Sigmoid colon (tissue), 7 donors: ENCODE data around the gene TAX1BP1. TPM values are rescaled to one million over a fixed set of nuclear protein-coding genes. Genes with fewer than 3 reads are reported as not detected.
"Not testable (repeated sequence)": the region's sequence is repeated elsewhere in the genome, so short reads cannot be mapped to it uniquely, and the experiment has no call there.

Source experiments
- DNase-seq: peaks from one replicate; pipeline ENCODE4 v3.0.0-alpha.2; 2019
- H3K27ac ChIP-seq, 4 donors: fragments of 200-600 bp; sonication (generic); one replicate each; pipeline ENCODE4 v1.5.1; 2016 to 2019; ENCODE audit warnings: mild to moderate bottlenecking in 1 of 4
- H3K27me3 ChIP-seq, 3 donors: fragments of 200-600 bp; sonication (generic); one replicate each; pipeline ENCODE4 v1.5.1; 2019; ENCODE audit warnings: mild to moderate bottlenecking in 1 of 3
- H3K36me3 ChIP-seq, 4 donors: fragments of 200-600 bp; sonication (generic); one replicate each; pipeline ENCODE4 v1.5.1; 2016 to 2019
- H3K4me1 ChIP-seq, 4 donors: fragments of 200-600 bp; sonication (generic); one replicate each; pipeline ENCODE4 v1.5.1; 2017 to 2019
- H3K4me3 ChIP-seq, 4 donors: fragments of 200-600 bp; sonication (generic); one replicate each; pipeline ENCODE4 v1.5.1; 2017 to 2019; ENCODE audit warnings: mild to moderate bottlenecking in 2 of 4, moderate library complexity in 1 of 4
- H3K9me3 ChIP-seq, 4 donors: fragments of 200-600 bp in 3 of 4; sonication (generic) in 3 of 4; one replicate each; pipeline versions ENCODE4 v1.5.1 to v1.6.1; 2013 to 2019
- EP300 ChIP-seq, 4 donors: sonication (generic); formaldehyde crosslinking; IDR thresholded peaks; one replicate each; pipeline ENCODE4 v1.6.1; 2017; ENCODE audit warnings: antibody characterized with exemption in 4 of 4
- POLR2A ChIP-seq, 2 donors: fragments of 450-650 bp; IDR thresholded peaks; one replicate each; pipeline ENCODE4 v1.6.1; 2016; ENCODE audit warnings: antibody characterized with exemption in 2 of 2, mild to moderate bottlenecking in 2 of 2, moderate library complexity in 2 of 2
- POLR2AphosphoS5 ChIP-seq, 4 donors: sonication (generic); formaldehyde crosslinking; IDR thresholded peaks; one replicate each; pipeline ENCODE4 v1.6.1; 2017; ENCODE audit warnings: antibody characterized with exemption in 4 of 4
- WGBS, 2 donors: extraction: QIAGEN DNeasy Blood & Tissue Kit; methylation state at CpG; one replicate each; pipeline ENCODE4 v1.1.7; 2013; 5-methylcytosine and 5-hydroxymethylcytosine counted together
- intact Hi-C: fragments of 100-400 bp; cut with DNase I; formaldehyde crosslinking; loops from one replicate; pipeline ENCODE4 v1.15.1; 2023
- polyA plus RNA-seq, 3 donors: library from polyadenylated mRNA; stranded (reverse); fragments of 200-250 nt; gene quantifications; one replicate each; pipeline ENCODE4 v1.2.3, GENCODE V29; 2013
- total RNA-seq, 4 donors: library from RNA; depleted of rRNA; stranded (reverse); fragments of >200 nt; gene quantifications; one replicate each; pipeline ENCODE4 v1.1.0, GENCODE V29; 2016
- TF ChIP-seq, protein P1 (sequence below), 4 experiments: fragments of 450-650 bp in 3 of 4; fragments of 200-600 bp in 1 of 4; IDR thresholded peaks; one replicate each; pipeline ENCODE4 v1.5.1; 2016 to 2019; ENCODE audit warnings: antibody characterized with exemption in 4 of 4, mild to moderate bottlenecking in 3 of 4, moderate library complexity in 2 of 4
- donor health status: healthy with polysubstance abuse.
- donor health status: Bipolar disorder and iron deficiency.
- donor health status: healthy.

The TAX1BP1 gene
- total and polyA plus RNA-seq, 7 donors, result 72.7 to 170 (median 111) TPM

DNA sequence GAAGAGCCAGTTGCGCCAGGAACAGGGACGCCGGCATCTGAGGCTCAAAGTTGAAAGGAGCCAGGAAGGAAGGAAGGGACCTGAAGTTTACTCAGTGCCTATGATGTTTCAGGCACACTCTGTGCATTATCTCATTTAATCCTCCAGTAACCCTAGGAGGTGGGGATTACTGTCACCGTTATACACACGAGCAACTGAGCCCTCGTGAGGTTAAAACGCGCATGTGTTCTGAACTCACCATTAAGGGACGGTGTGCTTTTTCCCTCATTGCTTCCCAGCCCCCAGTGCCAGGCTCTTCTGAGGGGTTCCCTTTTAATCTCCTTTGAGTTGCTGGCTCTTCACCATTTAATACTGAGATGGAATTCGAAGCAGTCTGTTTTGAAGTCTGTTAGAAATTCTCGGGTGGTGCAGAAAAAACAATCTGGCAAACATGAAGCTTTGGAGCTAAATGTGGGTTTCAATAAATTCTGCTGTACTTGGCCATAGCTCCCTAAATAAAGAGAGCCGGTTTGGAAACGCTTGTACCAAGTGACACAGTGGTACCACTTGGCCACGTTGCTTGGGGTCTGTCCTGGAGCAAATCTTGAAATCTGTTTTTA, 102.2 kb downstream of the TAX1BP1 start:
- peaks cover 0 to 21% (median 19%) of the 10 kb centered on the region in 4 donors for H3K4me1 ChIP-seq
- H3K27me3 ChIP-seq, result no peaks in the 10 kb centered on the region
- no peak for DNase-seq
- TF ChIP-seq POLR2AphosphoS5 (IDR thresholded peaks at IDR 0.05) (peak in 1 of 4 donors; percentile 14), POLR2A (IDR thresholded peaks at IDR 0.05) (no peak)
- WGBS, 2 donors, result 82 to 88% methylated on average over 14 of the region's 14 CpGs
- intact Hi-C loops, result no loop called here
- H3K9me3 ChIP-seq, result no peaks in the 10 kb centered on the region
- H3K27ac ChIP-seq, result no peak overlapping the region
- peaks cover 0 to 14% (median 2%) of the 10 kb centered on the region in 4 donors for H3K36me3 ChIP-seq
- no peak overlapping the region for H3K4me3 ChIP-seq

- Histone ChIP-seq H3K4me3 (no peak overlapping the region), H3K4me1 (peaks cover 0 to 21% (median 19%) of the 10 kb centered on the region in 4 donors), H3K36me3 (peaks cover 0 to 14% (median 2%) of the 10 kb centered on the region in 4 donors), H3K27me3 (no peaks in the 10 kb centered on the region), H3K27ac (no peak overlapping the region), H3K9me3 (no peaks in the 10 kb centered on the region)
- no peak for DNase-seq
- TF ChIP-seq POLR2AphosphoS5 (IDR thresholded peaks at IDR 0.05) (no peak), EP300 (IDR thresholded peaks at IDR 0.05) (no peak), POLR2A (IDR thresholded peaks at IDR 0.05) (no peak)
- TF ChIP-seq, protein P1, sequence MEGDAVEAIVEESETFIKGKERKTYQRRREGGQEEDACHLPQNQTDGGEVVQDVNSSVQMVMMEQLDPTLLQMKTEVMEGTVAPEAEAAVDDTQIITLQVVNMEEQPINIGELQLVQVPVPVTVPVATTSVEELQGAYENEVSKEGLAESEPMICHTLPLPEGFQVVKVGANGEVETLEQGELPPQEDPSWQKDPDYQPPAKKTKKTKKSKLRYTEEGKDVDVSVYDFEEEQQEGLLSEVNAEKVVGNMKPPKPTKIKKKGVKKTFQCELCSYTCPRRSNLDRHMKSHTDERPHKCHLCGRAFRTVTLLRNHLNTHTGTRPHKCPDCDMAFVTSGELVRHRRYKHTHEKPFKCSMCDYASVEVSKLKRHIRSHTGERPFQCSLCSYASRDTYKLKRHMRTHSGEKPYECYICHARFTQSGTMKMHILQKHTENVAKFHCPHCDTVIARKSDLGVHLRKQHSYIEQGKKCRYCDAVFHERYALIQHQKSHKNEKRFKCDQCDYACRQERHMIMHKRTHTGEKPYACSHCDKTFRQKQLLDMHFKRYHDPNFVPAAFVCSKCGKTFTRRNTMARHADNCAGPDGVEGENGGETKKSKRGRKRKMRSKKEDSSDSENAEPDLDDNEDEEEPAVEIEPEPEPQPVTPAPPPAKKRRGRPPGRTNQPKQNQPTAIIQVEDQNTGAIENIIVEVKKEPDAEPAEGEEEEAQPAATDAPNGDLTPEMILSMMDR (IDR thresholded peaks at IDR 0.05), result no peak
- intact Hi-C loops, result no loop called here
- WGBS, 2 donors, result 87 to 92% methylated on average over 9 of the region's 9 CpGs
Observed at GRCh38 chr7:27842851-27843250, 102.9 kb downstream of the TAX1BP1 start.

DNA sequence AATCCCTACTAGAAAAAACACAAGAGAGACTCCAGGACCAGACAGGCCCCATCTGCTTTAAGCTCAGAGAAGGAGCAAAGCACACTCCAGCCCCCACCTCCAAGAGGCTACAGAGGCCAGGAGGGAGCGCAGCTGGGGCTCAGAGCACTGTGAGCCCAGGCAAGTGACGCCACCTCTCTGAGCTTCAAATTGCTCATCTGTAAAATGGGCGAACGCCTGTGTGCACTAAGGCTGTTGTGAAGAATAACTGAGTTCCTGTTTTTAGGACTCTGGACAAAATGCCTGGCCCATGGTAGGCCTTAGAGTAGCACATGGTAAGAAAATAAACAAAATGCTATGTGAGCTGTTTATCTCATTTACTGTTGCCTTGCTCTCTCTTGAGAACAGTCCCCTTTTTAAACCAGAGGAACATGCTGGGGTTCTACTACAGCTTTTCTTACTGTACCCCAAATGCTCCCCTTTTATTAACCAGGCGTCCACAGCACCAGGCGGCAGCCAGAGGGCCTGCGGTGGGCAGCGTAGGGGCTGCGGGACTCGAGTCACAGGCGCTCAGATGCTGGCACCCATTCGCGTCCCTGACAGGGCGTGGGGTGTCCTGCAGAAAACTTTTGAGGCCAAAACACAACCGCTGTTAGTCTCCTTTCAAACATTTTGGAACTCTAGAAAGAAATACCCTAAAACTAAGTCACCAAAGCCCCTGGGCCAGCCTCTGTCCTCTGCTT, 103.8 kb downstream of the TAX1BP1 start:
- H3K36me3 ChIP-seq, result peaks cover 0 to 14% (median 2%) of the 10 kb centered on the region in 4 donors
- no peak overlapping the region for H3K27ac ChIP-seq
- intact Hi-C loops, result no loop called here
- TF ChIP-seq POLR2A (IDR thresholded peaks at IDR 0.05), result no peak
- TF ChIP-seq, protein P1 (IDR thresholded peaks at IDR 0.05), result no peak
- no peak for TF ChIP-seq POLR2AphosphoS5 (IDR thresholded peaks at IDR 0.05)
- TF ChIP-seq EP300 (IDR thresholded peaks at IDR 0.05), result no peak
- 95 to 96% methylated on average over 15 of the region's 15 CpGs for WGBS, 2 donors
- no peaks in the 10 kb centered on the region for H3K9me3 ChIP-seq
- H3K27me3 ChIP-seq, result no peaks in the 10 kb centered on the region
- H3K4me1 ChIP-seq, result peaks cover 0 to 21% (median 19%) of the 10 kb centered on the region in 4 donors
- DNase-seq, result no peak
- H3K4me3 ChIP-seq, result no peak overlapping the region

DNA sequence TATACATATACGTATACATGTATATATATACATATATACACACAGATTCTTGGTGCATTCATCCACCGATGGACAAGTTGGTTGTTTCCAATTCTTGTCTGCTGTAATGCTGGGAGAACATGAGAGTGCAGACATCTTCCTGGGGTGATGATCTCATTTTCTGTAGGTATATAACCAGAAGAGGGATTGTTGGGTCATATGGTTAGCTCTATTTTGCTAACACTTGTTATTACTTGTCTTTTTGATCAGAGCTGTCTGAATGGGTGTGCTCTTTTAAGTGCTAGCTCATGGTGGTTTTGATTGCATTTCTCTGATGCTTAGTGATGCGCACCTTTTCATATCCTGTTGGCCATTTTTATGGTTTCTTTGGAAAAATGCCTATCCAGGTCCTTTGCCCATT, 106.4 kb downstream of the TAX1BP1 start:
- no peaks in the 10 kb centered on the region for H3K27me3 ChIP-seq
- TF ChIP-seq POLR2AphosphoS5 (IDR thresholded peaks at IDR 0.05), result no peak
- TF ChIP-seq, protein P1 (IDR thresholded peaks at IDR 0.05), result no peak
- no peak for TF ChIP-seq EP300 (IDR thresholded peaks at IDR 0.05)
- TF ChIP-seq POLR2A (IDR thresholded peaks at IDR 0.05), result no peak
- no peak for DNase-seq
- no peak overlapping the region for H3K27ac ChIP-seq
- H3K9me3 ChIP-seq, result no peaks in the 10 kb centered on the region
- intact Hi-C loops, result no loop called here
- H3K36me3 ChIP-seq, result no peaks in the 10 kb centered on the region
- peaks cover 0 to 21% (median 19%) of the 10 kb centered on the region in 4 donors for H3K4me1 ChIP-seq
- no peak overlapping the region for H3K4me3 ChIP-seq
- WGBS, 2 donors, result 98 to 99% methylated on average over 3 of the region's 3 CpGs

DNA sequence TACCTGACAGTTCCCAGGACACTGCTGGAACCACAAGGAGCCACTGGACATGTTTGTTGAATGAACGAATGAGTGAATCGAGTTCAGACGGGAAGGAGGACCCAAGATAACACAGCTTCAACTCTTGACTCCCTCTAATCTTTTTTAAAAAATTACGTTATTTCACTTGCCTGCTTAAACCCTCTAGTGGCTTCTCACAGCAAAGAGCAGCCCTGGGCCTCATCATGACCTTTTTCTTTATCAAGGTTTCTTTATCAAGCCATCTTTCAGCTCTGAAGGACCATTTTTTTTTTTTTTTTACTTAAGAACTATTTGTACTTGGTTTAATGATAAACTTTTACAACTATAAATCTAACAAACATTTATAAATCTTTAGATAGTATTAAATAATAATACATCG, 110.6 kb downstream of the TAX1BP1 start:
- Histone ChIP-seq H3K27me3 (no peaks in the 10 kb centered on the region), H3K4me3 (no peak overlapping the region), H3K4me1 (no peaks in the 10 kb centered on the region), H3K27ac (no peak overlapping the region), H3K9me3 (no peaks in the 10 kb centered on the region), H3K36me3 (no peaks in the 10 kb centered on the region)
- intact Hi-C loops, result no loop called here
- 79 to 95% methylated on average over 5 of the region's 5 CpGs for WGBS, 2 donors
- TF ChIP-seq POLR2AphosphoS5 (IDR thresholded peaks at IDR 0.05) (no peak), EP300 (IDR thresholded peaks at IDR 0.05) (no peak), POLR2A (IDR thresholded peaks at IDR 0.05) (no peak)
- TF ChIP-seq, protein P1 (IDR thresholded peaks at IDR 0.05), result no peak
- DNase-seq, result no peak

DNA sequence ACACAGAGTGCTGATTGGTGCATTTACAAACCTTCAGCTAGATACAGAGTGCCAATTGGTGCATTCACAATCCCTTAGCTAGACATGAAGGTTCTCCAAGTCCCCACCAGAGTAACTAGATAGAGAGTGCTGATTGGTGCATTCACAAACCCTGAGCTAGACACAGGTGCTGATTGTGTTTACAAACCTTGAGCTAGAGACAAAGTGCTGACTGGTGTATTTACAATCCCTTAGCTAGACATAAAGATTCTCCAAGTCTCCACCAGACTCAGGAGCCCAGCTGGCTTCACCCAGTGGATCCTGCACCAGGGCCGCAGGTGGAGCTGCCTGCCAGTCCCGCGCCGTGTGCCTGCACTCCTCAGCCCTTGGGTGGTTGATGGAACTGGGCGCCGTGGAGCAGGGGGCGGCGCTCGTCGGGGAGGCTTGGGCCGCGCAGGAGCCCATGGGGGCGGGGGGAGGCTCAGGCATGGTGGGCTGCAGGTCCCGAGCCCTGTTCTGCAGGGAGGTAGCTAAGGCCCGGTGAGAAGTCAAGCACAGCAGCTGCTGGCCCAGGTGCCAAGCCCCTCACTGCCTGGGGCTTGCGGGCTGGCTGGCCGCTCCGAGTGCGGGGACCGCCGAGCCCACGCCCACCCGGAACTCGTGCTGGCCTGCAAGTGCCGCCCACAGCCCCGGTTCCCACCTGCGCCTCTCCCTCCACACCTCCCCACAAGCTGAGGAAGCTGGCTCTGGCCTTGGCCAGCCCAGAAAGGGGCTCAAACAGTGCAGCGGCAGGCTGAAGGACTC, 116.9 kb downstream of the TAX1BP1 start:
- intact Hi-C loops, H3K27ac ChIP-seq, DNase-seq, H3K36me3 ChIP-seq, H3K4me3 ChIP-seq, H3K4me1 ChIP-seq, H3K9me3 ChIP-seq, H3K27me3 ChIP-seq: not testable (repeated sequence)
- WGBS, 2 donors, result 93 to 98% methylated on average over 28 of the region's 28 CpGs
